HepG2 (cell line): ENCODE measurements around the gene MON1A. TPM values are rescaled to one million over a fixed set of nuclear protein-coding genes. Genes with fewer than 3 reads are reported as not detected.

ENCODE experiments used
- CENPT ChIP-seq: sonication (generic); formaldehyde crosslinking; IDR thresholded peaks from 2 replicates; pipeline ENCODE4 v1.8.0; 2022; ENCODE audit warnings: low read depth, mild to moderate bottlenecking, moderate library complexity, missing genetic modification reagents
- CHCHD3 ChIP-seq: sonication (generic); formaldehyde crosslinking; IDR thresholded peaks from 2 replicates; pipeline ENCODE4 v1.8.0; 2022; ENCODE audit warnings: mild to moderate bottlenecking, missing genetic modification reagents, moderate library complexity
- FOSL1 ChIP-seq: sonication (generic); formaldehyde crosslinking; IDR thresholded peaks from 2 replicates; pipeline ENCODE4 v1.9.0; 2021; ENCODE audit warnings: missing genetic modification reagents, borderline replicate concordance
- FOXO4 ChIP-seq: sonication (generic); formaldehyde crosslinking; conservative IDR thresholded peaks from 2 replicates; pipeline ENCODE4 v1.8.1; 2023; ENCODE audit warnings: missing genetic modification reagents
- HINFP ChIP-seq: sonication (generic); formaldehyde crosslinking; IDR thresholded peaks from 2 replicates; pipeline ENCODE4 v1.4.0; 2020; ENCODE audit warnings: low read depth, mild to moderate bottlenecking, missing genetic modification reagents
- HNF1B ChIP-seq: sonication (generic); formaldehyde crosslinking; IDR thresholded peaks from 2 replicates; pipeline ENCODE4 v1.5.1; 2020; ENCODE audit warnings: mild to moderate bottlenecking, moderate library complexity, missing genetic modification reagents
- HOXA5 ChIP-seq: sonication (generic); formaldehyde crosslinking; IDR thresholded peaks from 2 replicates; pipeline ENCODE4 v1.4.0; 2020; ENCODE audit warnings: missing genetic modification reagents
- RBM39 ChIP-seq: fragments of 200-400 bp; formaldehyde crosslinking; IDR thresholded peaks from one replicate; pipeline ENCODE4 v1.6.1; 2018; ENCODE audit warnings: antibody characterized with exemption, mild to moderate bottlenecking, low read depth, low read length; ENCODE audit not compliant: poor library complexity, severe bottlenecking
- TERF1 ChIP-seq: sonication (generic); formaldehyde crosslinking; IDR thresholded peaks from 2 replicates; pipeline ENCODE4 v1.8.0; 2022; ENCODE audit warnings: mild to moderate bottlenecking, missing genetic modification reagents, moderate library complexity
- TFAP4 ChIP-seq: sonication (generic); IDR thresholded peaks from 2 replicates; pipeline ENCODE4 v1.6.1; 2016; ENCODE audit warnings: low read depth, borderline replicate concordance
- YY1 ChIP-seq: IDR thresholded peaks from 2 replicates; pipeline ENCODE4 v1.6.1; 2011; ENCODE audit warnings: low read length, low read depth, moderate library complexity, mild to moderate bottlenecking; ENCODE audit not compliant: insufficient read depth, insufficient replicate concordance
- ZBTB7B ChIP-seq: sonication (generic); formaldehyde crosslinking; IDR thresholded peaks from 2 replicates; pipeline ENCODE4 v1.4.0; 2020; ENCODE audit warnings: missing genetic modification reagents
- ZNF10 ChIP-seq: sonication (generic); formaldehyde crosslinking; IDR thresholded peaks from 2 replicates; pipeline ENCODE4 v1.4.0; 2020; ENCODE audit warnings: mild to moderate bottlenecking, low read depth, missing genetic modification reagents, borderline replicate concordance
- ZNF430 ChIP-seq: sonication (generic); formaldehyde crosslinking; IDR thresholded peaks from 2 replicates; pipeline ENCODE4 v1.9.0; 2021; ENCODE audit warnings: mild to moderate bottlenecking, missing genetic modification reagents
- ZNF639 ChIP-seq: conservative IDR thresholded peaks from 2 replicates; pipeline ENCODE4 v1.6.1; 2018; ENCODE audit warnings: missing genetic modification reagents
- ZNF713 ChIP-seq: sonication (generic); formaldehyde crosslinking; IDR thresholded peaks from 2 replicates; pipeline ENCODE4 v1.4.0; 2020; ENCODE audit warnings: mild to moderate bottlenecking, missing genetic modification reagents
- ZNF780A ChIP-seq: sonication (generic); formaldehyde crosslinking; IDR thresholded peaks from 2 replicates; pipeline ENCODE4 v1.8.0; 2022; ENCODE audit warnings: mild to moderate bottlenecking, missing genetic modification reagents, moderate library complexity
- polyA plus RNA-seq, 8 experiments: library from polyadenylated mRNA; depleted of rRNA in 3 of 8; stranded (reverse) in 7 of 8; unstranded in 1 of 8; fragments of >200 nt; fragmentation: Illumina TruSeq in 4 of 8; extraction: Trizol in 4 of 8; gene quantifications; 2 replicates each; pipeline versions ENCODE4 v1.2.1 to v1.2.3, GENCODE V29; 2011 to 2016; ENCODE audit warnings: low read depth in 4 of 8, missing spikeins in 1 of 8, mixed read lengths in 1 of 8; ENCODE audit not compliant: insufficient read depth in 1 of 8
- total RNA-seq, 5 experiments: library from RNA; depleted of rRNA; stranded (reverse); fragments of >200 nt; fragmentation: Illumina TruSeq; extraction: Trizol; gene quantifications; 2 replicates each; pipeline ENCODE4 v1.2.3, GENCODE V29; 2016; ENCODE audit warnings: low read depth in 1 of 5

Gene MON1A
- total and polyA plus RNA-seq, 2 of the 13 experiments (the other 11 are each of a cell fraction or from before 2014, with no cell fraction given): 4.6 to 9.0 TPM

- no peak for TF ChIP-seq FOXO4 (CRISPR knock-in tag)
- TF ChIP-seq HOXA5 (CRISPR knock-in tag): no peak
- TF ChIP-seq CENPT (CRISPR knock-in tag): peak; percentile 71; the same call in 1 of the 2 replicates
- peak; percentile 93 for TF ChIP-seq TFAP4
- no peak for TF ChIP-seq HINFP
- no peak for TF ChIP-seq ZNF780A (CRISPR knock-in tag)
- no peak for TF ChIP-seq CHCHD3
- no peak for TF ChIP-seq RBM39
- TF ChIP-seq ZNF10 (CRISPR knock-in tag): no peak
- TF ChIP-seq ZNF430: 0 out of 2 replicates have a peak, but pooled peaks have one; percentile 39
- no peak for TF ChIP-seq TERF1 (CRISPR knock-in tag)
- TF ChIP-seq ZBTB7B (CRISPR knock-in tag): 0 out of 2 replicates have a peak, but pooled peaks have one; percentile 32
- TF ChIP-seq ZNF713 (CRISPR knock-in tag): no peak
- TF ChIP-seq FOSL1 (CRISPR knock-in tag): no peak
- TF ChIP-seq ZNF639 (CRISPR knock-in tag): no peak
- peak; percentile 21 for TF ChIP-seq YY1
- peak; percentile 67 for TF ChIP-seq HNF1B (CRISPR knock-in tag)
Observed at GRCh38 chr3:49873623-49874022, 56.0 kb downstream of the MON1A start (continued).
